ENCODE results near the gene NUP205. TPM values are rescaled to one million over a fixed set of nuclear protein-coding genes. Genes with fewer than 3 reads are reported as not detected.
"Not testable (repeated sequence)": the region's sequence is repeated elsewhere in the genome, so short reads cannot be mapped to it uniquely, and the experiment has no call there.

Gene NUP205
- total RNA-seq, 1 experiment from 2014 or later = 51.0 TPM

DNA sequence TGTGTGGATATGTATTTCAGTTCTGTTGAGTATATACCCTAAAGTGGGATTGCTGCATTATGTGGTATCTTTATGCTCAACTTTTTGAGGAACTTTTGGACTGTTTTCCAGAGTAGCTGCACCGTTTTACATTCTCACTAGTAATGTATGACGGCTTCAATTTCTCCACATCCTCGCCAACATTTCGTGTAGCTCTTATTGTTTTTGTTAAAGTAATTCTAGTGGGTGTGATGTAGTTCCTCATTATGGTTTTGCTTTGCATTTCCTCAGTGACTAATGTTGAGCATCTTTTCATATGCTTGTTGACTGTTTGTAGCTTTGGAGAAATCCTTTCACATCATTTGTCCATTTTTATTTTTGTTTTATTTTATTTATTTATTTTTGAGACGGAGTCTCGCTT lies 109.1 kb downstream of the NUP205 start:
- no peak for DNase-seq (ENCODE audit: unreplicated experiment)
- H3K4me3 Mint-ChIP-seq (ENCODE audit: unreplicated experiment) = no peak overlapping the region
- no peaks in the 10 kb centered on the region for H3K9me3 Mint-ChIP-seq (ENCODE audit: unreplicated experiment)
- TF ChIP-seq, protein P1, sequence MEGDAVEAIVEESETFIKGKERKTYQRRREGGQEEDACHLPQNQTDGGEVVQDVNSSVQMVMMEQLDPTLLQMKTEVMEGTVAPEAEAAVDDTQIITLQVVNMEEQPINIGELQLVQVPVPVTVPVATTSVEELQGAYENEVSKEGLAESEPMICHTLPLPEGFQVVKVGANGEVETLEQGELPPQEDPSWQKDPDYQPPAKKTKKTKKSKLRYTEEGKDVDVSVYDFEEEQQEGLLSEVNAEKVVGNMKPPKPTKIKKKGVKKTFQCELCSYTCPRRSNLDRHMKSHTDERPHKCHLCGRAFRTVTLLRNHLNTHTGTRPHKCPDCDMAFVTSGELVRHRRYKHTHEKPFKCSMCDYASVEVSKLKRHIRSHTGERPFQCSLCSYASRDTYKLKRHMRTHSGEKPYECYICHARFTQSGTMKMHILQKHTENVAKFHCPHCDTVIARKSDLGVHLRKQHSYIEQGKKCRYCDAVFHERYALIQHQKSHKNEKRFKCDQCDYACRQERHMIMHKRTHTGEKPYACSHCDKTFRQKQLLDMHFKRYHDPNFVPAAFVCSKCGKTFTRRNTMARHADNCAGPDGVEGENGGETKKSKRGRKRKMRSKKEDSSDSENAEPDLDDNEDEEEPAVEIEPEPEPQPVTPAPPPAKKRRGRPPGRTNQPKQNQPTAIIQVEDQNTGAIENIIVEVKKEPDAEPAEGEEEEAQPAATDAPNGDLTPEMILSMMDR (IDR thresholded peaks at IDR 0.05; ENCODE audit: unreplicated experiment) = no peak
- peak overlapping the region; percentile 16 for H3K27ac Mint-ChIP-seq (ENCODE audit: low read depth, unreplicated experiment)
- ChIA-PET CTCF (interaction anchor here (0.7 to 1.7 kb wide), 3 partner anchors 43 to 341 kb away, joined by 3 to 4 read pairs (median 3); no protein-coding TSS in a partner anchor), POLR2A (no interaction called here)
- H3K36me3 Mint-ChIP-seq (ENCODE audit: insufficient read depth, unreplicated experiment) = peaks cover 14% of the 10 kb centered on the region
- H3K4me1 Mint-ChIP-seq (ENCODE audit: insufficient read depth, unreplicated experiment) = peaks cover 38% of the 10 kb centered on the region
- BruUV-seq (replicated peaks) = no TSS peak
- H3K27me3 Mint-ChIP-seq (ENCODE audit: insufficient read depth, unreplicated experiment) = no peaks in the 10 kb centered on the region
- intact Hi-C loops (cut with micrococcal nuclease) = no loop called here

DNA sequence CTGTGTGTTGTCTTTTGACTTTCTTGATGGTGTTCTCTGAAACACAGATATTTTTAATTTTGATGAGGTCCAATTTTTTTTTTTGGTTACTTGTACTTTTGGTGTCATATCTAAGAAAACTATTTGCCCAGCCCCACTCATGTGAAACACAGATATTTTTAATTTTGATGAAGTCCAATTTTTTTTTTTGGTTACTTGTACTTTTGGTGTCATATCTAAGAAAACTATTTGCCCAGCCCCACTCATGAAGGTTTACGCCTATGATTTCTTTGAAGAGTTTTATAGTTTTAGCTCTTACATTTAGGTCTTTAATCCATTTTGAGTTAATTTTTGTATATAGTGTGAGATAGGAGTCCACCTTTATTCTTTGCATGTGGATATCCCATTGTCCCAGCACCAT lies 109.9 kb downstream of the NUP205 start:
- POLR2A ChIA-PET; intact Hi-C loops (cut with micrococcal nuclease); H3K4me3 Mint-ChIP-seq (ENCODE audit: unreplicated experiment); H3K27ac Mint-ChIP-seq (ENCODE audit: low read depth, unreplicated experiment); H3K9me3 Mint-ChIP-seq (ENCODE audit: unreplicated experiment); H3K27me3 Mint-ChIP-seq (ENCODE audit: insufficient read depth, unreplicated experiment); DNase-seq (ENCODE audit: unreplicated experiment); H3K36me3 Mint-ChIP-seq (ENCODE audit: insufficient read depth, unreplicated experiment); BruUV-seq (replicated peaks): not testable (repeated sequence)
- CTCF ChIA-PET = interaction anchor here (0.6 to 1.0 kb wide), 3 partner anchors 14 to 340 kb away, joined by 3 read pairs; no protein-coding TSS in a partner anchor
- H3K4me1 Mint-ChIP-seq (ENCODE audit: insufficient read depth, unreplicated experiment) = peaks cover 38% of the 10 kb centered on the region

DNA sequence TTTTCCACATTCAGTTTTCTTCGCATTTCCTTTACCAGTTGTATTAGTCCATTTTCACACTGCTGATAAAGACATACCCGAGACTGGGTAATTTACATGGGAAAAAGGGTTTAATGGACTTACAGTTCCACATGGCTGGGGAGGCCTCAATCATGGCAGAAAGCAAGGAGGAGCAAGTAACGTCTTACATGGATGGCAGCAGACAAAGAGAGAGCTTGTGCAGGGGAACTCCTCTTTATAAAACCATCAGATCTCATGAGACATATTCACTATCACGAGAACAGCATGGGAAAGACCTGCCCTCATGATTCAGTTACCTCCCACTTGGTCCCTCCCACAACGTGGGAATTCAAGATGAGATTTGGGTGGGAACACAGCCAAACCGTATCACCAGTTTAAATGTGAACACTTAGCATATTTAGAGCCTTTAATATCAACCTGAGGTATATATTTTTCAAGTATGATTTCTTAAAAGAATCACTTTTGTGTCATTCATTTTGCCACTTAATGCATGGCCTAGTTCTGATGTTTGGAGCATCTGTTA lies 111.2 kb downstream of the NUP205 start:
- H3K4me1 Mint-ChIP-seq (ENCODE audit: insufficient read depth, unreplicated experiment) = peaks cover 47% of the 10 kb centered on the region
- H3K27me3 Mint-ChIP-seq (ENCODE audit: insufficient read depth, unreplicated experiment); H3K27ac Mint-ChIP-seq (ENCODE audit: low read depth, unreplicated experiment); DNase-seq (ENCODE audit: unreplicated experiment); H3K4me3 Mint-ChIP-seq (ENCODE audit: unreplicated experiment); H3K9me3 Mint-ChIP-seq (ENCODE audit: unreplicated experiment); intact Hi-C loops (cut with micrococcal nuclease); BruUV-seq (replicated peaks): not testable (repeated sequence)
- CTCF ChIA-PET = interaction anchor here (0.7 to 0.8 kb wide), 2 partner anchors 130 to 341 kb away, joined by 3 read pairs; no protein-coding TSS in a partner anchor
- peaks cover 17% of the 10 kb centered on the region for H3K36me3 Mint-ChIP-seq (ENCODE audit: insufficient read depth, unreplicated experiment)
- POLR2A ChIA-PET = interaction anchor here (0.7 kb wide), 1 partner anchor 471 kb away, joined by 3 read pairs; no protein-coding TSS in a partner anchor

DNA sequence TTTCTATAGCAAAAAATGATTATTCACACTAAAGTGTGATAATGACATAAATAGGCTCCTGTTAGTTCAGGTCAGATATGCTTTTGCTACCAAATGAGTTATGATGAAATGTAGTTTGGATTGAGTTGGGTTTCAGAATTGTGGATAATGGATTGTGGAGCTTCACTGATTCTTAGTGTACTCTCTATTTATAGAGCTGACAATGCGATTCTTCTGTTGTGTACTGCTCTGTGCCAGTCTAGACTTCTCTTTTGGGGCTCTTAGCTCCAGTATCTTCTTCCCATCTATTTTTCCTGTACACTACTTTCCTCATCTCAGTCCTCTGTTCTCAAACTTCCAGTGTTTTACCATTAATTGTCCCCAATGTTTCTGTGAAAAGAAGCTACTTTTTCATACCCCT lies 112.1 kb downstream of the NUP205 start:
- ChIA-PET POLR2A (interaction anchor here (0.6 to 1.9 kb wide), 8 partner anchors 8 to 470 kb away, joined by 3 to 9 read pairs (median 3); partner anchors contain the start of gene STMP1), CTCF (interaction anchor here (0.6 to 8.4 kb wide), 7 partner anchors 7 to 819 kb away, joined by 4 to 171 read pairs (median 18); partner anchors contain the start of gene STMP1)
- Mint-ChIP-seq H3K27ac (ENCODE audit: low read depth, unreplicated experiment) (peak overlapping the region; percentile 80), H3K4me3 (ENCODE audit: unreplicated experiment) (peak overlapping the region; percentile 2), H3K36me3 (ENCODE audit: insufficient read depth, unreplicated experiment) (peaks cover 26% of the 10 kb centered on the region), H3K9me3 (ENCODE audit: unreplicated experiment) (no peaks in the 10 kb centered on the region), H3K4me1 (ENCODE audit: insufficient read depth, unreplicated experiment) (peaks cover 42% of the 10 kb centered on the region), H3K27me3 (ENCODE audit: insufficient read depth, unreplicated experiment) (no peaks in the 10 kb centered on the region)
- intact Hi-C loops (cut with micrococcal nuclease) = loop anchor here (10.0 kb wide), 1 partner anchor 1925 kb away; no protein-coding TSS in a partner anchor
- TF ChIP-seq, protein P1 (IDR thresholded peaks at IDR 0.05; ENCODE audit: unreplicated experiment) = no peak
- no TSS peak for BruUV-seq (replicated peaks)
- DNase-seq (ENCODE audit: unreplicated experiment) = no peak

DNA sequence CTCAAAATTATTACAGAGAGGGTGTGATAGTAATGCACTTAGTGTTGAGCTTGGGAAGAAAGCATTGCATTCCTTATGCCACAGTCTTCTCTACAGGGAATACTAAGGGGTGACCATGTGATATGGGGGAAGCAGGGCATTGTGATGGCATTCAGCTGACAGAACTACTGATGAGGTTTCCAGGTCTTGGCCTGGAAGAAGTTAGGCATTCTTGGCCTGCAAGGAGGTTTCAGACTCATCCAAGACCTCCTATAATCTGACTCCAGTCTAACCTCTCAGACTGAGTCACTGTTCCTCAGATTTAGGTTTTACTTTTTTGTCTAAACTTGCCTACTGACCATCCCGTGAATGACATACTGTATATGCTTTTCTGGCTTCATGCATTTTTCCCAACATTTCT lies 112.5 kb downstream of the NUP205 start:
- intact Hi-C loops (cut with micrococcal nuclease) = loop anchor here (10.0 kb wide), 1 partner anchor 1925 kb away; no protein-coding TSS in a partner anchor
- Mint-ChIP-seq H3K27me3 (ENCODE audit: insufficient read depth, unreplicated experiment) (no peaks in the 10 kb centered on the region), H3K27ac (ENCODE audit: low read depth, unreplicated experiment) (peak overlapping the region; percentile 80), H3K4me1 (ENCODE audit: insufficient read depth, unreplicated experiment) (peaks cover 38% of the 10 kb centered on the region), H3K9me3 (ENCODE audit: unreplicated experiment) (no peaks in the 10 kb centered on the region), H3K36me3 (ENCODE audit: insufficient read depth, unreplicated experiment) (peaks cover 30% of the 10 kb centered on the region), H3K4me3 (ENCODE audit: unreplicated experiment) (peak overlapping the region; percentile 2)
- TF ChIP-seq, protein P1 (IDR thresholded peaks at IDR 0.05; ENCODE audit: unreplicated experiment) = no peak
- POLR2A ChIA-PET = interaction anchor here (0.6 to 1.9 kb wide), 9 partner anchors 9 to 360 kb away, joined by 3 to 9 read pairs (median 3); partner anchors contain the start of gene STMP1
- no TSS peak for BruUV-seq (replicated peaks)
- CTCF ChIA-PET = interaction anchor here (0.6 to 8.4 kb wide), 10 partner anchors 7 to 818 kb away, joined by 3 to 171 read pairs (median 13); partner anchors contain the start of gene STMP1
- DNase-seq (ENCODE audit: unreplicated experiment) = peak; percentile 56
